Activated naive CD8-positive, alpha-beta T cell treated with anti-CD3 and anti-CD28 coated beads for 36 hours (primary cell): ENCODE measurements around the gene OR1B1. TPM values are rescaled to one million over a fixed set of nuclear protein-coding genes. Genes with fewer than 3 reads are reported as not detected.

ENCODE experiments used
- total RNA-seq, 2 experiments: library from RNA; stranded (reverse); gene quantifications; one replicate each; pipeline ENCODE4 v1.2.3, GENCODE V29; 2021

The OR1B1 gene
- total RNA-seq, 2 experiments from 2014 or later = not detected

Other genes starting within 250 kb of the OR1B1 start
- gene OR1J1, start 179.7 kb downstream of the OR1B1 start, total RNA-seq = not detected
- gene OR1J2, start 146.8 kb downstream of the OR1B1 start, total RNA-seq = under 1 TPM in 1 of 2 experiments, not detected in 1; 0.23 TPM
- gene OR1J4, start 138.5 kb downstream of the OR1B1 start, total RNA-seq = not detected
- not detected for gene OR1N1, start 130.3 kb downstream of the OR1B1 start, total RNA-seq
- gene OR1N2, start 104.5 kb downstream of the OR1B1 start, total RNA-seq = not detected
- not detected for gene OR1L8, start 74.2 kb downstream of the OR1B1 start, total RNA-seq
- not detected for gene OR1Q1, start 42.9 kb downstream of the OR1B1 start, total RNA-seq
- not detected for gene OR1L1, start 4.1 kb upstream of the OR1B1 start, total RNA-seq
- not detected for gene OR1L3, start 17.5 kb upstream of the OR1B1 start, total RNA-seq
- not detected for gene OR1L4, start 66.4 kb upstream of the OR1B1 start, total RNA-seq
- not detected for gene OR1L6, start 84.7 kb upstream of the OR1B1 start, total RNA-seq
- gene OR5C1, start 131.3 kb upstream of the OR1B1 start, total RNA-seq = not detected
- gene OR1K1, start 142.5 kb upstream of the OR1B1 start, total RNA-seq = not detected
- 10 to 100 TPM; 20.5 to 21.4 TPM for gene PDCL, start 171.0 kb upstream of the OR1B1 start, total RNA-seq
- 10 to 100 TPM; 26.4 to 28.0 TPM for gene RC3H2, start 247.7 kb upstream of the OR1B1 start, total RNA-seq